ENCODE measurements around the gene SSTR4.

DNA sequence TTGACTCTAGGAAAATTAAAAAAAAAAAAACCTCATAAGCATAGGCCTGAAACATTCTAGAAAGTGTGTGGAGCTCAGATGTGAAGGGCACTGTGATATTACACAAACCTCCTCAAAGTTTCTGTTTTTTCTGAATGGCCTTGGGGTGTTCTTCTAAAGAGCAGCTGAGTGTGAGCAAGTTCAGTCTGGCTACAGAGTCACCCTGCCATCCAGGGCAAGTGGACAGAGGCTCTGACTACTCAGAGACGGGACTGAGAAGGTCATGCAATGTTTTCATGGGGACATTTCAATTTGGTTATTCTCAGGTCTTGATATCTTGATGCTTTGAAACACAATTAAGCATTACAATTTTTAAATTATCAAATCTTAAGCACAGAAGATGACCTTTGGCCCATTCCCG lies 36.6 kb upstream of the SSTR4 start:
- TF ChIP-seq EZH2phosphoT487 (IDR thresholded peaks at IDR 0.05; ENCODE audit: insufficient read depth, low read depth) = no peak
- TF ChIP-seq EZH2 (IDR thresholded peaks at IDR 0.05; ENCODE audit: insufficient read depth, poor library complexity, severe bottlenecking) = no peak
